T-helper 1 cell treated with Interleukin-12 subunit alpha and Interleukin-12 subunit beta and Interleukin-4 antibody, amounts not matched to agents 30 ng/mL and 1 ng/mL, for 36 hours (primary cell): ENCODE measurements around the gene TUT1. TPM values are rescaled to one million over a fixed set of nuclear protein-coding genes. Genes with fewer than 3 reads are reported as not detected.

Experiments used
- intact Hi-C: fragments of 100-400 bp; cut with micrococcal nuclease; formaldehyde crosslinking; loops from one replicate; pipeline ENCODE4 v1.15.1; 2024
- total RNA-seq: library from RNA; stranded (reverse); gene quantifications from 2 replicates; pipeline ENCODE4 v1.2.3, GENCODE V29; 2022

TUT1 gene
- total RNA-seq, 1 donor from 2014 or later, result 24.2 TPM

DNA sequence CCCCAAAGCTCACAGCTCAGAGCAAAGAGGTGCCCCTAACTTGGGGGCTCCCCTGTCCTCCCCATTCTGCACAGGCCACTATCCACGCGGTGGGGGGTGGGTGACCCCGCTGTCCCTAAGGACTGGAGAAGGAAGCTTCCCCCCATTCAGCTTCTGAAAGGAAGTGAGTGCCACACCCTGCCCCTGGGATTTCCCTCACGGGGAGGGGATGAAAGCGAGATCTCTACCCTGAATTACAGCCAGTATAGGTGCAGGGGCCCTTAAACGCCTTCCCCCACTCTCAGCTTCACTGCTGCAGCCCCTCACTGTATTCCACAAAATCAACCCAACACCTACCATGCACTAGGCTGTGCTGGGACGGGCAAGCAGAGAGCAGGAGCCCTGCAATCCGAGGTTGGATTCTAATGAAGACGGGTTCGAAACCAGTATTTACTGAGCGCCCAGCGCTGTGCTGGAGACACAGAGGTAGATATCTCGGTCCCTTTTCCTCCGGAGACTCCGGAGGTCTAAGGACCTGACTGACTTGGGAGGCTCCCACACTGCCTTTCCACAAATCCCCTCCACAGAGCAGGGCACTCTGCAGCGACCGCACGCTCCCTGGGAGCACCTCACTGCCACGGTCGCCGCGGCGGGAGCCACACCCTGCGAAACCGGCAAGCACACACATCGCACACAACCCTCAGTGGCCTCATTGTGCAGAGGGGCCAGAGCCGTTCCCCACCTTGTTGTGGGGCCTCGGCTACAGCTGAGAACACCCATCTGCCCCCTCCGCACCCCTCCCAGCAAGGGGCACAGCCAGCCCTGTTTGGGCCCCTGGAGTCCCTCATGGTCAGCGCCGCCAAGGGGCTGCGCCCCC is 46.5 kb downstream of the TUT1 start:
- intact Hi-C loops, result loop anchor here (1.0 kb wide), 1 partner anchor 46 kb away; the partner anchor contains the start of gene TUT1

DNA sequence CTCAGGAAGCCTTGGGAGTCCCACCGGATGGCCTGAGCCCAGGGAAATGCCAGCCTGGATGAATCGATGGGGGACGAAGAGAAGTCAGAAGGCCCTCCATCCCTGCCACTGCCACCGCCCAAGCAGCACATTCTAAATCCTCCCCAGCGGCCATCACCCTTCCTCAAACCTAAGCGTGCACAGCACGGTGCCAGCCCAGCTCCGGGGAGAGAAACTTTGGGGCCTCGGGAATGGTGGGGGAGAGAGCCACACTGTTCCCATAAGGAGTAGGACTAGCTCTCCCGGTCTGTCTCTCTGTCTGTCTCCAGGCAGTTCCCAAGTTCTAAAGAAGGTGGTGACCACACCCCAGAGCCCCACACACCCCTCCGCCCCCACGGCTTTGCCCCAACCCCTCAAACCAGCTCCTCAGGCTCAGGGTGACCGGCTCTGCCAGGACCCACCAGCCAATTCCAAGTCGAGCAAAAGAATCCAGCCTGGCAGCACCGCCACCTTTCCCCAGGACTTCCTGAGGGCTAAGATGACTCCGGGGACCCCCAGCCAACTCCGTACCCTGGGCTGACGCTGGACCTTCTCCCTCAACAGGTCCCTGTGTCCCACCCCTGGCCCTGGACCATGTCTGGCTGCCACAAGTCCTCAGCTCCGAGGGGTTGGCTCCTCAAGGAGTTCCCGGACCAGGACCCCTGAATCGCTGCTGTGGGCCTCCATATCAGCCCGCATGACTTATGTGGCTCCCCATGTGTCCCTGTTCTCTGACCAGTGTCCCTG is 47.5 kb downstream of the TUT1 start:
- intact Hi-C loops, result loop anchor here (2.0 kb wide), 1 partner anchor 31 kb away; no protein-coding TSS in a partner anchor

DNA sequence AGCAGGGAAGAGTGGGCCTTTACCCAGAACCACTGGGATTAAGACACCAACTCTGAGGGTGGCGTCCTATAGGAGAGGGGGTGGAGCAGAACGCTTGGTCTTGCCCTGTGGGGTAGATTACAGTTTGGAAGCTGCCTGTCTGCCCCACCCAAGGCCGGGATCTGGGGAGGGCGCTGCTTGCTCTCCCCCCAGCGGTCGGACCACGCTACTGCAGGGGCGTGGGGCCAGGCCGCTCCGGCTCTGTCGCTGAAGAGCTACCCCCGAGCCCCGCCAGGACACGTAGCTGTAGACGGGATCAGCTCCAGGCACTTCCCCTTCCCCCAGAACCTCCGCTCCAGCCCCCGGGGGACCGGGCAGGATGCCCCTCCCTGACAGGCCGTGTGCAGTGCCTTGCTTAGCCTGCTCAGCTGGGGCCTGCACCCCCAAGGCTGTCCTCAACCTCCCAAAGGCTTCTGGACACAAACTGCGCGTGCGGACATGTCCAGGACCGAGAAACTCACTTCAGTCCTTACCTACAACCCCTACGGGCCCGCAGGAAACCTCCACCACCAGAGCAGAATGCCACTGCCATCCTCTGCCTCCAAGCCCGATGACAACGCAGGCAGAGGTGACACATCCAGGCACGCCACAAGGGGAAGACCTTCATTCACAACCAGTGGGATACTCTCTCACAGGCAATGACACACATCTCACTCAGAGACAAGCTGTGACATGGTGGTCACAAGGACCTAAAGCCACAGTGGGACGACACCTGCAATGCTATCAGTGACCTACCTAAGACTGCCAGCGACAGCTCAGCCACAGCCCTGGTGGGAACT is 48.4 kb downstream of the TUT1 start:
- intact Hi-C loops, result loop anchor here (1.0 to 2.0 kb wide), 3 partner anchors 32 to 148 kb away; no protein-coding TSS in a partner anchor

DNA sequence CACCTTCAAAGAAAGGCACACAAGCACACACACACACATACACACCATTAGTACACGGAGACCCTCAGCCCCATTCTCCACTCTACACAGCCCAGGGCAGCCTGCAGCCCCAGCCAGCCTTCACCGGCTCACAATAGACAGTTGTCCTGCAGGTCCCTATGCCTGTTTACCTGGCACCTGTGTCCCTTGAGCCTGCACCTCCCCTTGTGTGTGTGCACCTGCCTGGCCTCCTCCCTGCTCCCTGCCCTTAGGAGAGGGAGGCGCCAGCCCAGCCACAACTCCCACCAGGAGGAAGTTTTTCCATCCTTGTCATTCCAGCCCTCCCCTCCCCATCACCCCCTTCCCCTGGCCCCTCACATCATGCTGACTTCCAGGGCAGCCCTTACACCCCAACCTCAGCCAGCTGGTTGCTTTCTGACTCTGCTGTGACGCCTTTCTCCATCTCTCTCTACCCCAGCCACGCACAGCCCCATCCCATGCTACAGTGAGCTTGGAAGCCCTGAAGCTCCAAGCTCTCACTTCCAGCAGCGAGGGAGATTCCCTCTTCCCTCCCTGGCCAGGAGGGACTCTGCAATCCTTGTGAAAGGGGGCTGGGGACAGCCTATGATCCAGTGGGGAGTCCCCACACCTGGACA is 49.1 kb downstream of the TUT1 start:
- intact Hi-C loops, result loop anchor here (1.0 to 2.0 kb wide), 3 partner anchors 33 to 147 kb away; no protein-coding TSS in a partner anchor

DNA sequence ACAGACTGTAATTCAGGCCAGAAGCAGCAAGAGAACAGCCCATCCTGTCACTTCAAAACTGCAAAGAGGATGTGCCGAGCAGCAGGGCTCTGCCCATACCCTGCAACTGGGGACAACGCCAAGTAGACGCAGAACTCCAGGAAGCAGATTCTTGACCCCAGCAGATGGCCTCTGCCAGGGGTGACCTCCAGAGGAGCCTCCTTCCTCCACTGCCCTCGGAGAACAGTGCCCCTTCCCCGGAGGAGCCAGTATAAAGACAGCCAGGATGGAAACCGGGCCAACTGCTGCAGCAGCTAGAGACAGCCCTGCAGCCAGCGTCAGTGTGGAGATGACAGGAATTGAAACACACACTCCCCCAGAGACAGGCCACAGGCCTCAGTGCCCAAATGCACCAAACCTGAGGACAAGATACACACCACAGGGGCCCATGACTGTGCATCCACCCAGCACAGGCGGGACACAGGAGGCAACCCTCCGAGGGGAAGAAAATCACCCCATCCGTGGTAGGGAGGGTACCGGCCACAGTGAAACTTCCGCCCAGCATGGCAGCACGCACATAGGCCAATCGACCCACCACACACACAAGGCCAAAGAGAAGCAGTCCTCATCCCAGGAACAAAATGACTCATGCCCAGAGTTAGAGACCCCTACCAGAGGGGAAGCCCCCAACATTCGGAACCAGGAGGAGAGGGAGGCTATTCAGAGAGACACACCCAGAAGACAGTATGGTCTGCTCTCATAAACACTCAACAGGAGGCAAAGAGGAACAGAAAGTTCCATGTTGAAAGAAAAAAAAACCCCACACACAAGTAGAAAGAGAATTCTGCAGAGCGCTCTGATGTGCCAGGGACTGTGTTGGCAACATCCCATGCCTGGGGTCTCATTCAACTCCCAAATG is 50.3 kb downstream of the TUT1 start:
- intact Hi-C loops, result no loop called here

DNA sequence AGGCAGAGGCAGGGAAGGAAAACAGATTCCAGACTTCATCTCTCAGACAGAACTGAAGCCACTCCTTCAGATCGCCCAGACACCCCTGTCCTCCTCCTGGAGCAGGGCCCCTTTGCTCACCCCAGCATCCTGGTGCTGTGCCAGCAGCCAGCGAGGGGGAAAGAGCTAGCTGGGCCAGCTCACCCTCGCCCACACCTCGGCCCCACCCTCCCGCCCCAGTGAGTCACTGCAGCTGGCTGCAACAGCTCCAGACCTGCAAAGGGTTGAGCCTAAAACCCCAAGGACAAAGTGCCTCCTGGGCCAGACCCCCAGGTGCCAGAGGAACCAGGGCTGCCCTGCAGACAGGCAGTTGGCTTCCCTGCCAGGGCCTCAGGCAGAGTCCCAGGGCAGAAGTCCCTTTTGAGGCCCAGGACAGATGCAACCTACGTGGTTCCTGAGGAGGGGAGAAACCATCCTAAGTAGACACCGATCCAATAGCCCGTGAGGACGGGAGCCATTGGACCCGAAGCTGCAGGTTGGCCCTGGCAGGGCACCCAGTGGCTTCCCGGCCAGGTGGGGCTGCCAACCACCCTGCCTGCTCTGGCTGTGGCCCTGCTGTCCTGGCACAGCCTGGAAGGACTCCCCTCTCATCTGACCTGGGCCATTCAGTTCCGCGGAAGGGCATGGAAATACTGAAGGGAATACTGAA is 51.9 kb downstream of the TUT1 start:
- intact Hi-C loops, result no loop called here

DNA sequence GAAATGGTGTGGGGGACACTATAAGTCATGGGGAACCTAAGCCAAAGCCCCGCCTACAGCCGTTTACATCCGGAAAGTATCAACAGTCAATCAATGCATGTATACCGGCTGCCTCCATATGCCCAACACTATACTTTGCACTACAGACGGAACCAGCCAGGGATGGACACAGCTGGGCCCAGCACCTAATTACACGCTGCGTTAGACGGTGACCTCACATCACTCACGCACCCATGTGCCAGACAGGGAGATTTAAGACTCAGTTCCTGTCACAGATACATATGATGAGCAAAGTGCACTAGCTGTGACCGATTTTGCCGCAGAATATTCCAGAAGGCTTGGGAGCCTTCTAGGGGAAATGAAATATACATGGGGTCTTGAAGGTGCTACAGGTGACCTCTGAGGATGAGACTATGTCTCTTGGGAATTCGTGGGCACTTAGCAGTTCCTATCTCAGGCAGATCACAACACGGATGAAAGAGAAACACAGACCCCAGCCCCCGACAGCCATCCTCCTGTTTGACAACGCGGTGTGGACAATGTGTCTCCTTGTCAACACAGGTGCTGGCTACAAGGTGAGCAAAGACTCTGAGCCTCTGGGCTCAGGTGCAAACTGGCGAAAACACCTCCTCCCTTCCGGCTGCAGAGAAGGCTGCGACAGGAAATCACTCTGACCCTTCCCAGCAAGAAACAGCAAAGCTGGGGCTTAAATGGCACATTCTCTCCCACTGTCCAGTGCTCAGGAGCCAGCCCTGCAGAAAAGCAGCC is 52.7 kb downstream of the TUT1 start:
- intact Hi-C loops, result no loop called here

DNA sequence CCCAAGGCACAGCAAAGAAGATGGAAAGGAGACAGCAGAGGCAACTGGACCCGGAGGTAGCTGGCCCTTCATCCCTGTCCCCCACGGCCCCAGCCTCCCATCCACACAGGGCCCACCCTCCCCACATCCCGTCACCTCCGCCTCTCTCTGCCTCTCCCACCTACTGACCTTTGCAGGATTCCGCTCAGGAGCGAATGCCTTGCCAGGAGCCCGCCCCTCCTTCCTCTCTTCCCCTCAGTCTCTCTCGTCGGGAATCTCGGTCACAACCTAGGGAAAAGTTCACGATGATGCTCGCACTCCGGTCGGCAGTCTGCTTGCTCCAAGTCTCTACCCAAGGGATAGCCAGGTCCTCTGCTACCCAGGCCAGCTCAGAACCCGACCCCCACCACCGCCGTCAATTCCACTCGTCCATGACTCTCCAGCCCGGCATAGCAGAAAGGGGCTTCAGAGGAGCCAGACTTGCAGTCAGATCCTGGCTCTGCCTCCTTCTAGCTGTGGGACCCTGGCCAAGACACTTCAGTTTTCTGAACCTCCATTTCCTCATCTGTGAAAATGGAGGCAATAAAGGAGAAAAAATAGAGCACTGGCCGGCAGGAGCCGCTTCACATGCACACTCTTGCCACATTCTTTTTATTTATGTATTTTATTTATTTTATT is 54.9 kb downstream of the TUT1 start:
- intact Hi-C loops, result no loop called here

DNA sequence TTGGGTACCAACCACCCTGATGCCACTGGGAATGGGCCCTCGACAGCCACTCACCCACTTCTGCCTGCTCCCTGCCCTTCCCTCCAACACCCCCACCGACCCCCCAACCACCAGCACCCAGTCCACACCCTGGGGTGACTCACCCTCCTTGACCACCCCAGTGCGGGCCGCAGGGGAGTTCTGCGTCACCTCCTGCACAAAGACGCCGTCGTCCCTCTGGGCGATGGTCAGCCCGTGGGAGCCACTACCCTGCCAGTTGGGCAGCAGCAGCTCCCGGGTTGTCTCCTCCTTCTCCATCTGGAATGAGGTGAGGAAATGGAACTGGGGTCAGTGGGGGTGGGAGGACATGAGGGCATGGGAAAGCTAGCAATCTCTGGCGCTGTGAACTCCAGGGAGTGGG is 55.5 kb downstream of the TUT1 start:
- intact Hi-C loops, result no loop called here

DNA sequence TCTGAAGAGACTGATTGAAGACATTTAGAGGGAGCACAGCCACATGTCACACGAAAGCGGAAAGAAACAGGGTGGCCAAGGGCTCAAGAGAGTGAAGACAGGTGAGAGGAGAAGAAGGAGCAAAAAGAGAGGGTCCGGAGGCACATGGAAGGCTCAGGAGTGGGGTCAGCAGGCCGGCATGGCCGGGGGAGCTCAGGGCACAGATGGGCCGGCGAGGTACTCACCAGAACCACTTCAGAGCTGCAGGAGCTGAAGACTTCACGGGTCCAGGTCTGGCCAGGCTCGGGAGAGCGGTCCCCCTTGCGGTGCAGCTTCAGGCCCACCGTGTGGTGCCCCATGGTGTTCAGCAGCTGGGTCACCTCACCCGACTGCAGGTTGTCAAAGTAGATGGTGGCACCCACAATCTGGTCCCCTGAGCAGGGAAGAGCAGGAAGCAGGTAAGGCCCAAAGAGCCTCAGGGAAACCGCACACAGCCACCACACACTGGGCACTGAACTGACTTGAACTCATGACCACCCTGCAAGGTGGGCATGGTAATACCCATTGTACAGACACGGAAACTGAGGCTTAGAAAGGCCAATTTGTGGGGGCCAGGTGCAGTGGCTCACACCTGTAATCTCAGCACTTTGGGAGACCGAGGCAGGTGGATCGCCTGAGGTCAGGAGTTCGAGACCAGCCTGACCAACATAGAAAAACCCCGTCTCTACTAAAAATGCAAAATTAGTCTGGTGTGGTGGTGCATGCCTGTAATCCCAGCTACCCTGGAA is 56.4 kb downstream of the TUT1 start:
- intact Hi-C loops, result no loop called here

DNA sequence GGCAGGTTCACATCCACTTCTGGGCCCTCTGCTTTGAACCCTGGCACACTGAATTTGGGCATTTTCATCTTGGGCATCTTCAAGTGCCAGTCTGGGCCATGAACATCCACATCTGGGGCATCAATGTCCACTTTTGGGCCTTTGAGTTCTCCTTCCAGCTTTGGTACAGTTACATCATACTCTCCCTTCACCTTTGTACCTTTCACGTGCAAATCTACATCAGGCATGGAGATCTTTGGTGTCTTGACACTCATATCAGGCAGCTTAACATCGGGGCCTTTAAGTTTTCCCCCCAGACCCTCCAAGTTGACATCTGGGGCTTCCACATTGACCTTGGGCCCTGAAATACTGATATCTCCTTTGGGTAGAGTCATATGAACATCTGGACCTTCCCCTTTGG is 59.2 kb downstream of the TUT1 start:
- intact Hi-C loops, result no loop called here

Other genes with a start within 250 kb of the TUT1 start
- gene SCGB1A1, start 172.5 kb downstream of the TUT1 start, total RNA-seq, result not detected in 2 replicates
- 359 and 362 TPM in 2 replicates for gene AHNAK, start 44.7 kb downstream of the TUT1 start, total RNA-seq
- 1,061 and 1,072 TPM in 2 replicates for gene EEF1G, start 17.6 kb downstream of the TUT1 start, total RNA-seq
- 235 and 238 TPM in 2 replicates for gene MTA2, start 10.3 kb upstream of the TUT1 start, total RNA-seq
- gene EML3, start 21.3 kb upstream of the TUT1 start, total RNA-seq, result 141 and 150 TPM in 2 replicates
- gene ROM1, start 21.7 kb upstream of the TUT1 start, total RNA-seq, result 1.1 and 2.7 TPM in 2 replicates
- gene B3GAT3, start 30.5 kb upstream of the TUT1 start, total RNA-seq, result 70.6 and 77.1 TPM in 2 replicates
- gene GANAB, start 55.1 kb upstream of the TUT1 start, total RNA-seq, result 285 and 289 TPM in 2 replicates
- gene INTS5, start 61.8 kb upstream of the TUT1 start, total RNA-seq, result 31.4 and 32.3 TPM in 2 replicates
- 110 and 112 TPM in 2 replicates for gene C11orf98, start 73.7 kb upstream of the TUT1 start, total RNA-seq
- gene CSKMT, start 73.8 kb upstream of the TUT1 start, total RNA-seq, result 26.4 and 26.7 TPM in 2 replicates
- gene UQCC3, start 80.2 kb upstream of the TUT1 start, total RNA-seq, result 7.8 and 8.0 TPM in 2 replicates
- 18.3 and 20.9 TPM in 2 replicates for gene LBHD1, start 80.7 kb upstream of the TUT1 start, total RNA-seq
- 126 and 127 TPM in 2 replicates for gene UBXN1, start 87.5 kb upstream of the TUT1 start, total RNA-seq
- 0.17 and 0.20 TPM in 2 replicates for gene LRRN4CL, start 98.0 kb upstream of the TUT1 start, total RNA-seq
- gene BSCL2, start 115.9 kb upstream of the TUT1 start, total RNA-seq, result 34.4 and 35.0 TPM in 2 replicates
- not detected in 2 replicates for gene GNG3, start 116.2 kb upstream of the TUT1 start, total RNA-seq
- 63.6 and 64.3 TPM in 2 replicates for gene HNRNPUL2, start 135.9 kb upstream of the TUT1 start, total RNA-seq
- gene TTC9C, start 137.0 kb upstream of the TUT1 start, total RNA-seq, result 49.8 and 51.5 TPM in 2 replicates
- gene ZBTB3, start 162.6 kb upstream of the TUT1 start, total RNA-seq, result 13.8 and 14.0 TPM in 2 replicates
- 108 and 112 TPM in 2 replicates for gene POLR2G, start 170.1 kb upstream of the TUT1 start, total RNA-seq
- gene TAF6L, start 179.9 kb upstream of the TUT1 start, total RNA-seq, result 22.2 and 23.8 TPM in 2 replicates
- gene TMEM179B, start 195.9 kb upstream of the TUT1 start, total RNA-seq, result 48.8 and 53.1 TPM in 2 replicates
- 17.6 and 18.4 TPM in 2 replicates for gene TMEM223, start 200.5 kb upstream of the TUT1 start, total RNA-seq
- gene NXF1, start 213.9 kb upstream of the TUT1 start, total RNA-seq, result 97.3 and 97.4 TPM in 2 replicates
- 45.9 and 50.5 TPM in 2 replicates for gene STX5, start 240.5 kb upstream of the TUT1 start, total RNA-seq
- gene TEX54, start 241.3 kb upstream of the TUT1 start, total RNA-seq, result not detected in 2 replicates
- gene WDR74, start 248.1 kb upstream of the TUT1 start, total RNA-seq, result 81.3 and 82.3 TPM in 2 replicates